ENCODE measurements around the gene PAK3. TPM values are rescaled to one million over a fixed set of nuclear protein-coding genes. Genes with fewer than 3 reads are reported as not detected.
A peak's percentile ranks its signal among the peaks of the same experiment; 100 is the strongest.

PAK3 gene
- total and polyA plus RNA-seq, 9 of the 15 experiments (the other 6 are each of a cell fraction or from before 2014, with no cell fraction given) = not detected

DNA sequence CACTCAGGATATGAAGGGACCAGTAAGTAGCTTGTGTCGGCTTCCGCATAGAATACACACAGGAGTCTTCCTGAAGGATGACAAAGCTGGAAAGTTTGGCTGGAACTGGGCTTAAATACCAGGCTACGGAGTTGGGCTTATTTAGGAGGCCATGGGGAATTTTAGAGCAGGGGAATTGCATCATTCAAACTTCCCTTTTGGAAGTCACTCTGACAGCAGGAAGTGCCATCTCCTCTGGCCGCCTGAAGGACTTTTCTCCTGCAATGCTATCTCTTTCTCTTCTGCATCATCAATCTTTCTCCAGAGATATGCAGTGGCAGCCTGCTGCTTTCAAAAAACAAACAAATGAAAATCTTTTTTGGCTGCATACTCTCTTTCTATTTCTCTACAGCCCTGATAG, 48.4 kb upstream of the PAK3 start:
- BruUV-seq (replicated peaks) = no TSS peak
- intact Hi-C loops (cut with micrococcal nuclease) = no loop called here

More for the DNA sequence above, 48.4 kb upstream of the PAK3 start:
- no peak for ATAC-seq
- no peaks in the 10 kb centered on the region for H4K20me1 ChIP-seq (replicated peaks; ENCODE audit: control insufficient read depth, insufficient read depth, low read length)
- no peaks in the 10 kb centered on the region for H3K4me1 ChIP-seq (replicated peaks in 1 of 2; ENCODE audit: control insufficient read depth in 2 of 2, insufficient read depth in 2 of 2, low read length in 2 of 2)
- 3% methylated on average over 4 of the region's 4 CpGs for WGBS (ENCODE audit: insufficient coverage, low coverage, missing lambda C conversion rate)
- in situ Hi-C loops (cut with MboI) = no loop called here
- DNase-seq (ENCODE audit: extremely low read depth in 1 of 4, low spot score in 3 of 4) = no peak
- no peak overlapping the region for H3K4me2 ChIP-seq (ENCODE audit: insufficient read depth, low read length)
- POLR2A ChIA-PET = no interaction called here
- H3K79me2 ChIP-seq (ENCODE audit: control insufficient read depth, insufficient read depth, low read length) = no peaks in the 10 kb centered on the region
- no peaks in the 10 kb centered on the region for H3K36me3 ChIP-seq (ENCODE audit: control insufficient read depth, insufficient read depth, low read length)
- no peak overlapping the region for H2AFZ ChIP-seq (ENCODE audit: low read depth, low read length)
- no peak overlapping the region for H3K4me3 ChIP-seq
- H3K9me3 ChIP-seq (replicated peaks; ENCODE audit: control insufficient read depth, insufficient read depth, low read depth, low read length) = no peaks in the 10 kb centered on the region
- no peaks in the 10 kb centered on the region for H3K27me3 ChIP-seq (ENCODE audit: control insufficient read depth in 2 of 2, insufficient read depth in 2 of 2, low read length in 2 of 2)
- CTCF ChIA-PET (ENCODE audit: low intra/inter-chr PET ratio) = no interaction called here
- H3K9me1 ChIP-seq (ENCODE audit: control insufficient read depth, insufficient read depth, low read length) = no peaks in the 10 kb centered on the region
- TF ChIP-seq MEIS2 (IDR thresholded peaks at IDR 0.05; ENCODE audit: partially characterized antibody) (peak; percentile 41), SIX5 (IDR thresholded peaks at IDR 0.05; ENCODE audit: borderline replicate concordance in 1 of 2, insufficient read depth in 1 of 2, low read depth in 1 of 2, low read length in 2 of 2) (no peak)
- TF ChIP-seq, protein P1, sequence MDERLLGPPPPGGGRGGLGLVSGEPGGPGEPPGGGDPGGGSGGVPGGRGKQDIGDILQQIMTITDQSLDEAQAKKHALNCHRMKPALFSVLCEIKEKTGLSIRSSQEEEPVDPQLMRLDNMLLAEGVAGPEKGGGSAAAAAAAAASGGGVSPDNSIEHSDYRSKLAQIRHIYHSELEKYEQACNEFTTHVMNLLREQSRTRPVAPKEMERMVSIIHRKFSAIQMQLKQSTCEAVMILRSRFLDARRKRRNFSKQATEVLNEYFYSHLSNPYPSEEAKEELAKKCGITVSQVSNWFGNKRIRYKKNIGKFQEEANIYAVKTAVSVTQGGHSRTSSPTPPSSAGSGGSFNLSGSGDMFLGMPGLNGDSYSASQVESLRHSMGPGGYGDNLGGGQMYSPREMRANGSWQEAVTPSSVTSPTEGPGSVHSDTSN (CRISPR knock-in tag; IDR thresholded peaks at IDR 0.05; ENCODE audit: low read depth) = no peak
- TF ChIP-seq, protein P1 (tag; conservative IDR thresholded peaks at IDR 0.05; ENCODE audit: low read depth) = 0 out of 2 replicates have a peak, but pooled peaks have one; percentile 10
- no peak overlapping the region for H3K27ac ChIP-seq (ENCODE audit: extremely low read depth, low read depth, low read length)
- H3K9ac ChIP-seq (ENCODE audit: insufficient read depth in 1 of 2, low read depth in 2 of 2, low read length in 2 of 2) = no peak overlapping the region
- FAIRE-seq = no peak
